Thymus (tissue), 11 donors: Measurements from ENCODE around the gene ZNHIT1. TPM values are rescaled to one million over a fixed set of nuclear protein-coding genes. Genes with fewer than 3 reads are reported as not detected.

Source experiments
- DNase-seq, 9 donors: peaks; one replicate each; pipeline ENCODE4 v3.0.0-alpha.2; 2013; ENCODE audit warnings: low spot score in 9 of 9, low read depth in 6 of 9, missing footprints in 1 of 9
- H3K27ac ChIP-seq, 2 donors: one replicate each; pipeline ENCODE4 v1.5.1; 2013; ENCODE audit warnings: control low read depth in 1 of 2, low read depth in 1 of 2, low read length in 1 of 2, mild to moderate bottlenecking in 1 of 2, moderate library complexity in 1 of 2
- H3K27me3 ChIP-seq, 2 donors: one replicate each; pipeline ENCODE4 v1.5.1; 2013; ENCODE audit warnings: low read length in 1 of 2; ENCODE audit not compliant: control insufficient read depth in 2 of 2, insufficient read depth in 1 of 2
- H3K36me3 ChIP-seq, 2 donors: one replicate each; pipeline ENCODE4 v1.5.1; 2013; ENCODE audit warnings: low read length in 1 of 2, mild to moderate bottlenecking in 1 of 2, moderate library complexity in 1 of 2; ENCODE audit not compliant: control insufficient read depth in 2 of 2, insufficient read depth in 2 of 2
- H3K4me1 ChIP-seq, 2 donors: one replicate each; pipeline ENCODE4 v1.5.1; 2013; ENCODE audit warnings: low read length in 2 of 2; ENCODE audit not compliant: control insufficient read depth in 2 of 2, insufficient read depth in 2 of 2
- H3K4me3 ChIP-seq, 2 donors: one replicate each; pipeline ENCODE4 v1.5.1; 2013; ENCODE audit warnings: low read length in 2 of 2, control low read depth in 1 of 2, mild to moderate bottlenecking in 1 of 2
- H3K9me3 ChIP-seq, 2 donors: one replicate each; pipeline ENCODE4 v1.5.1; 2013; ENCODE audit warnings: low read length in 1 of 2, mild to moderate bottlenecking in 1 of 2; ENCODE audit not compliant: control insufficient read depth in 2 of 2, insufficient read depth in 1 of 2
- WGBS: extraction: QIAGEN DNeasy Blood & Tissue Kit; methylation state at CpG from one replicate; pipeline ENCODE4 v1.1.7; 2013; 5-methylcytosine and 5-hydroxymethylcytosine counted together
- polyA plus RNA-seq: library from polyadenylated mRNA; stranded (reverse); fragments of 200-250 nt; gene quantifications from one replicate; pipeline ENCODE4 v1.2.3, GENCODE V29; 2013
- total RNA-seq: library from RNA; stranded (reverse); fragments of 120-200 nt; gene quantifications from one replicate; pipeline ENCODE4 v1.2.4, GENCODE V29; 2013
- donor health status: healthy.

ZNHIT1 gene
- total and polyA plus RNA-seq, 2 donors = 68.3 to 103 TPM

GRCh38 chr7:101235522-101235921 is 17.6 kb downstream of the ZNHIT1 start:
- no peaks in the 10 kb centered on the region for H3K27me3 ChIP-seq
- H3K27ac ChIP-seq = no peak overlapping the region
- H3K36me3 ChIP-seq = peaks cover 40 to 76% of the 10 kb centered on the region in 2 donors
- no peak overlapping the region for H3K4me3 ChIP-seq
- no peak for DNase-seq
- H3K9me3 ChIP-seq = no peaks in the 10 kb centered on the region
- H3K4me1 ChIP-seq = peaks cover 0 to 31% of the 10 kb centered on the region in 2 donors
- 93% methylated on average over 9 of the region's 9 CpGs for WGBS

GRCh38 chr7:101236292-101236835 is 18.4 kb downstream of the ZNHIT1 start:
- peaks cover 45 to 75% of the 10 kb centered on the region in 2 donors for H3K36me3 ChIP-seq
- 88% methylated on average over 21 of the region's 21 CpGs for WGBS
- H3K27me3 ChIP-seq = no peaks in the 10 kb centered on the region
- H3K4me1 ChIP-seq = peaks cover 0 to 35% of the 10 kb centered on the region in 2 donors
- no peak overlapping the region for H3K4me3 ChIP-seq
- H3K27ac ChIP-seq = no peak overlapping the region
- no peak for DNase-seq
- no peaks in the 10 kb centered on the region for H3K9me3 ChIP-seq

DNA sequence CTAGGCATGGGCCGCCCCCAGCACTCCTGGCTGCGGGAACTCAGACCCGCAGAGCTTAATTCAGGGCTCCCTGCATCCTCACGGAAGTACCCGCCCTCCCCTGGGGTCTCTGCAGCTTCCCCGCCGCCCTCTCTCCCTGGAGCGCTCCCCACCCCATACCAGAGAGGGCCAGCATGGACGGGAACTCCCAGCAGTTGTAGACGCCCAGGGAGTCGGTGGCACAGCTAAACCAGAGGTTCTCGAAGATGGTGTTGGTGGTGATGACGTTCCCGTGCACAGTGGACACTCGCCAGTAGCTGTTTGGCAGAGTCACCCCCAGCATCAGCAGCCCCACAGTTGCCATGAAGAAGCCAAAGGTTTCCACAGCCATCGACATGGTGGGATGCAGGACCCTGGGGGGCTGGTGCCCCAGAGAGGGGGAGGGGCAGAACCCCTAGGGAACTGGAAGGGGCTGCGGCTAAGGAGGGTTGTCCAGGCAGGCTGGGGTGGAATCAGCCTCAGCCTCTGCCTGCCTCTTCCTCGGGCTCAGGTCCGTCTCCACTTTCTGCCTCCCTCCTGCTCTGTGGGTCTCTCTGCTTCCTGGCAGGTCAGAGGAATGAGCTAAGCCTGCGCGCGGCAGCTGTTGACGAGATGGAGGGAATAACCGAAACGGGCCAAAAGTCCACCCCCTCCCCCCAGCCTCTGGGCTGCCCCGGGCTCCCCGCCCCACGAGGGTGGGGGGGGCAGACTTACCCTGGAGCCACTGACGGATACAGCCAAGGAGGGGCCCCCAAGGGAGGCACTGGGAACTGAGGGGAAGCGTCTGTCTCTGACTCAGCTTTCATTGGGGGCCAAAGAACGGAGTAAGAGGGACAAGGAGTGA is 19.5 kb downstream of the ZNHIT1 start, which contains the start of gene CLDN15:
TSS of gene CLDN15 (minus strand) at position 597 of the 862 bp plus-strand sequence. CDS start at position 376, 221 bp downstream.
- 60% methylated on average over 31 of the region's 31 CpGs for WGBS
- Histone ChIP-seq H3K27me3 (no peaks in the 10 kb centered on the region), H3K4me3 (no peak within 1 kb of the TSS), H3K4me1 (peaks cover 0 to 35% of the 10 kb centered on the region in 2 donors), H3K9me3 (no peaks in the 10 kb centered on the region), H3K27ac (peak within 1 kb of the TSS; percentile 33 to 37), H3K36me3 (peaks cover 41 to 68% of the 10 kb centered on the region in 2 donors)
- no peak for DNase-seq

DNA sequence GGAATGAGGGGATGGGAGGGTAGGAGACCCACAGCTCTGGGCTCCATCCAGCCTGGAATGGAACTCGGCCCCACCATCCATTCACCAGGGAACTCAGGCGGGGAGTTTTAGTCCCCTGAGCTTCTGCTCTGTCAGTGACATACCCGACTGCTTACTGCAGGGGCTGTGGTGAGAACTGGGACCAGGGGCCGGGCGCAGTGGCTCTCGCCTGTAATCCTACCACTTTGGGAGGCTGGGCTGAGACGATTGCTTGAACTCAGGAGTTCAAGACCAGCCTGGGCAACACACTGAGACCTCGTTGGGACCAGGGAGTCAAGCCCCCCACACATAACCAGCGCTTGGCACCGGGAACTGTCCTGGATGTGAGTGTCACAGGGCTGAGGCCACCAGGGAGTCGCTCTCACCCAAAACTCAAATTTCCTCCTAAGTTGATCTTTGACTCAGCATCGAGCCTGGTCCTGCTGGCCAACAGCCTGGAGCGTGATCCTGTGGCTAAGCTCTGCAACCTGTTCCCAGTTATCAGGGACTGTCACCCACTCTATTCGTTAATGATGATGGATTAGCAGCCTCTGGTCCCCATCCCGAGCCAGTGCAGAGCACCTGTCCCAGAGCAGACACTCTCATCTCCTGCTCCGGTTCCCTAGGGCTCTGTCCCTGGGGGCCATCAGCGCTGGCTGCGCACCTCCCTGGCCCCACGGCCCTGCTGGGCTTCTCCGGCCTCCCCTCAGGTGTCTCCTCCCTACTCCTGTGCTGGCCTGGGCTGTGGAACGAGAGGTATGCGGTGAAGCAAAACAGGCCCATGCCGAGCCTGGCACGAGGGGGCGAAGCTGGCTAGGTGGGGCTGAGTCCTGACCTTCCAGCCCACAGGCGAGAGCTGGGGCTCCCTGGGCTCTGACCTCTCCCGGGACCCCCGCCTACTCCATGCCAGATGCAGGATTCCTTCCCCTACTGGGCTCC is 20.5 kb downstream of the ZNHIT1 start:
- no peak overlapping the region for H3K4me3 ChIP-seq

GRCh38 chr7:101239191-101239950 is 21.4 kb downstream of the ZNHIT1 start:
- 73% methylated on average over 27 of the region's 27 CpGs for WGBS
- Histone ChIP-seq H3K36me3 (peaks cover 46 to 58% of the 10 kb centered on the region in 2 donors), H3K27ac (no peak overlapping the region), H3K4me3 (no peak overlapping the region), H3K27me3 (no peaks in the 10 kb centered on the region), H3K9me3 (no peaks in the 10 kb centered on the region), H3K4me1 (peaks cover 8 to 44% of the 10 kb centered on the region in 2 donors)
- no peak for DNase-seq

More for the DNA sequence above, 20.5 kb downstream of the ZNHIT1 start:
- no peak for DNase-seq
- Histone ChIP-seq H3K27ac (peak overlapping the region in 1 of 2 donors; percentile 36), H3K36me3 (peaks cover 46 to 65% of the 10 kb centered on the region in 2 donors), H3K9me3 (no peaks in the 10 kb centered on the region), H3K27me3 (no peaks in the 10 kb centered on the region), H3K4me1 (peaks cover 1 to 37% of the 10 kb centered on the region in 2 donors)
- 81% methylated on average over 28 of the region's 28 CpGs for WGBS

GRCh38 chr7:101239951-101240220 is 21.9 kb downstream of the ZNHIT1 start:
- Histone ChIP-seq H3K4me3 (no peak overlapping the region), H3K4me1 (peaks cover 8 to 44% of the 10 kb centered on the region in 2 donors), H3K27me3 (no peaks in the 10 kb centered on the region), H3K36me3 (peaks cover 46 to 58% of the 10 kb centered on the region in 2 donors), H3K9me3 (no peaks in the 10 kb centered on the region), H3K27ac (no peak overlapping the region)
- no peak for DNase-seq
- WGBS = 98% methylated on average over 9 of the region's 9 CpGs

DNA sequence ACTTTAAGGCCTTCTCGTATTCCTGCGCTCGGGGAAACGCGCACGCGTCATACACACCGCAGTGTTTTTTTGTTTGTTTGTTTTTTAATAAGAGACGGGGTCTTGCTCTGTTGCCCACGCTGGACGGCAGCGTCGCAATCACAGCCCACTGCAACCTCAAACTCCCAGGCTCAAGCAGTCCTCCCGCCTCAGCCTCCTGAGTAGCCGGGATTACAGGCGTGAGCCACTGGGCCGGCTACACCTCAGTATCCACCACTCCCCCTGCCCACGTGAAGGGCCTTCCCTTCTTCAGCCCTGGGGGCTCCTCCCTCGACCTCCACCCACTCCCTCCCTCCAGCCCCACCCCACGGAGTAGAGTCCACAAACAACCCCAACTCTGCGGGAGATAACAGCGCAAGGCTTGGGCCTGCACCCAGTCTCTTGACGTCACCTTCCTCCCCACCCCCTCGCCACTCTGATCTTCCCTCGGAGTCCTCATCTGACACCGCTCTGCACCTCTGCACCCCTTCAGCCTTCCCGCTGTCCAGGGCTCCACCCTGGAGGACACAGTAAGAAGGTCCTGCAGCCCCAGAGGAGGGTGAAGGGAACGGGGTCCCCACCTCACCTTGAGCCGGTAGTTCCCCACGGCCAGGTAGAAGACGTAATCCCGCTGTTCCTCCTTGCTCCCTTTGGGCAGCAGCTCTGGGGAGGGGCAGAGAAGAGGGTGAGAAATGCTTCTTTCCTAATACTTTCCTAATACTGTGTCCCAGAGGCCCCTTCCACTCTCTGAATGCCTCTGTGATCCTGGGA is 22.5 kb downstream of the ZNHIT1 start:
- DNase-seq = no peak
- WGBS = 97% methylated on average over 32 of the region's 32 CpGs
- H3K36me3 ChIP-seq = peaks cover 48 to 54% of the 10 kb centered on the region in 2 donors
- peaks cover 11 to 48% of the 10 kb centered on the region in 2 donors for H3K4me1 ChIP-seq
- no peak overlapping the region for H3K4me3 ChIP-seq
- no peaks in the 10 kb centered on the region for H3K27me3 ChIP-seq
- no peaks in the 10 kb centered on the region for H3K9me3 ChIP-seq
- no peak overlapping the region for H3K27ac ChIP-seq

DNA sequence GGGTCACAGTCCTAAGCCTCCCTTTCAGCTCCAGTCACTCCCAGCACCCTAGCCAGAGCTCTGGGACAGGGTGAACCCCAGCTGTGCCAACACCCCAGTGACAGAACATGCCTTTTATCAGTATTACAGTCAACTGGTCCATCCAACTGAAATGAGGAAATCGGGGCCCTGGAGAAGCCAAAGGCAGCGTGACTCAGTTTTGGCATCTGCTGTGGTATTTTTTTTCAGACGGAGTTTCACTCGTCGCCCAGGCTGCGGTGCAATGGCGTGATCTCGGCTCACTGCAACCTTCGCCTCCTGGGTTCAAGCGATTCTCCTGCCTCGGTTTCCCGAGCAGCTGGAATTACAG is 23.0 kb downstream of the ZNHIT1 start:
- 88% methylated on average over 12 of the region's 12 CpGs for WGBS
- Histone ChIP-seq H3K27me3 (no peaks in the 10 kb centered on the region), H3K9me3 (peaks cover 0 to 3% of the 10 kb centered on the region in 2 donors), H3K36me3 (peaks cover 48 to 51% of the 10 kb centered on the region in 2 donors), H3K4me1 (peaks cover 16 to 53% of the 10 kb centered on the region in 2 donors), H3K27ac (no peak overlapping the region), H3K4me3 (no peak overlapping the region)
- DNase-seq = no peak
